HepG2 (cell line): ENCODE measurements around the gene GBA3. TPM values are rescaled to one million over a fixed set of nuclear protein-coding genes. Genes with fewer than 3 reads are reported as not detected.

Experiments used
- ATAC-seq: fragments of 200-7000 bp; cut with Tn5 transposase; 3 replicates; pipeline ENCODE4 v1.9.1; 2020; ENCODE audit warnings: mild to moderate bottlenecking, moderate library complexity
- BruUV-seq: library from RNA; stranded (reverse); fragments of 400-500 nt; replicated peaks from 2 replicates; lab custom pipeline; 2021; lab: Mats Ljungman, UMichigan
- CTCF ChIA-PET: fragments of 300-600 bp; formaldehyde crosslinking; extraction: SDS; loops from one replicate; lab custom pipeline; 2021; ENCODE audit warnings: low total read pairs, inconsistent platforms, low intra/inter-chr PET ratio; lab: Yijun Ruan, JAX
- POLR2A ChIA-PET: fragments of 350-600 bp; sonication (Branson Sonifier 250); formaldehyde crosslinking; loops from one replicate; lab custom pipeline; 2020; ENCODE audit warnings: antibody characterized with exemption, inconsistent platforms; lab: Yijun Ruan, JAX
- DNase-seq: peaks from one replicate; pipeline ENCODE4 v3.0.0-alpha.2; 2015; ENCODE audit warnings: low spot score
- FAIRE-seq: peaks from 3 replicates; lab custom pipeline; 2011; peaks lifted over from hg19 to GRCh38; lab: Jason Lieb, UNC
- H2AFZ ChIP-seq: one replicate; pipeline ENCODE4 v1.6.1; 2011; ENCODE audit warnings: low read length, inconsistent platforms
- H3K27ac ChIP-seq: fragments of 300-600 bp; 3 replicates; pipeline ENCODE4 v1.8.0; 2011; ENCODE audit warnings: mixed run types, mild to moderate bottlenecking, mixed read lengths, low read length, inconsistent platforms; ENCODE audit not compliant: insufficient read depth; ENCODE audit errors: extremely low read length
- H3K27me3 ChIP-seq, 2 experiments: fragments of 200-600 bp in 1 of 2; 2 replicates in 1 of 2; 3 replicates in 1 of 2; pipeline versions ENCODE4 v1.6.0 to v1.8.0; 2011; ENCODE audit warnings: low read length in 2 of 2, mild to moderate bottlenecking in 2 of 2, moderate library complexity in 2 of 2, inconsistent platforms in 1 of 2; ENCODE audit not compliant: insufficient read depth in 2 of 2, control insufficient read depth in 1 of 2
- H3K36me3 ChIP-seq, 2 experiments: fragments of 200-600 bp in 1 of 2; replicated peaks in 1 of 2; 2 replicates in 1 of 2; 3 replicates in 1 of 2; pipeline versions ENCODE4 v1.5.1 to v1.8.0; 2011; ENCODE audit warnings: low read length in 2 of 2, inconsistent platforms in 1 of 2; ENCODE audit not compliant: insufficient read depth in 2 of 2, control insufficient read depth in 1 of 2
- H3K4me1 ChIP-seq: 2 replicates; pipeline ENCODE4 v1.5.1; 2012; ENCODE audit warnings: low read length, inconsistent platforms; ENCODE audit not compliant: insufficient read depth
- H3K4me2 ChIP-seq: 2 replicates; pipeline ENCODE4 v1.6.0; 2011; ENCODE audit warnings: low read depth, low read length, inconsistent platforms
- H3K4me3 ChIP-seq, 3 experiments: fragments of 200-600 bp in 1 of 3; sonication (generic), shearing (Covaris generic) in 1 of 3; replicated peaks in 1 of 3; 2 replicates each; pipeline ENCODE4 v1.5.1; 2011 to 2016; ENCODE audit warnings: low read length in 3 of 3, inconsistent platforms in 2 of 3, low read depth in 2 of 3, mild to moderate bottlenecking in 2 of 3, control low read depth in 1 of 3, mixed read lengths in 1 of 3; ENCODE audit not compliant: insufficient read depth in 1 of 3
- H3K79me2 ChIP-seq: one replicate; pipeline ENCODE4 v1.6.1; 2011; ENCODE audit warnings: low read length, inconsistent platforms; ENCODE audit not compliant: insufficient read depth
- H3K9ac ChIP-seq: 2 replicates; pipeline ENCODE4 v1.6.0; 2011; ENCODE audit warnings: mild to moderate bottlenecking, low read depth, low read length, inconsistent platforms; ENCODE audit not compliant: insufficient read depth
- H3K9me3 ChIP-seq: 2 replicates; pipeline ENCODE4 v1.5.1; 2012; ENCODE audit warnings: mild to moderate bottlenecking, low read length
- H4K20me1 ChIP-seq: 2 replicates; pipeline ENCODE4 v1.6.0; 2011; ENCODE audit warnings: inconsistent platforms, mild to moderate bottlenecking, low read length, moderate library complexity; ENCODE audit not compliant: insufficient read depth
- DDIT3 ChIP-seq: sonication (generic); formaldehyde crosslinking; IDR thresholded peaks from 2 replicates; pipeline ENCODE4 v1.4.0; 2020; ENCODE audit warnings: mild to moderate bottlenecking, missing genetic modification reagents
- FIP1L1 ChIP-seq: fragments of 200-400 bp; formaldehyde crosslinking; IDR thresholded peaks from 2 replicates; pipeline ENCODE4 v1.6.1; 2018; ENCODE audit warnings: low read depth, mild to moderate bottlenecking, low read length, moderate library complexity, borderline replicate concordance; ENCODE audit not compliant: insufficient read depth
- FOXP1 ChIP-seq, 2 experiments: fragments of 450-650 bp in 1 of 2; IDR thresholded peaks; 2 replicates each; pipeline ENCODE4 v1.6.1; 2017 to 2018; ENCODE audit warnings: antibody characterized with exemption in 1 of 2
- GZF1 ChIP-seq: sonication (generic); formaldehyde crosslinking; IDR thresholded peaks from 2 replicates; pipeline ENCODE4 v1.5.1; 2020; ENCODE audit warnings: mild to moderate bottlenecking, missing genetic modification reagents
- NFRKB ChIP-seq: fragments of 450-650 bp; IDR thresholded peaks from 2 replicates; pipeline ENCODE4 v1.6.1; 2017
- REL ChIP-seq: sonication (generic); formaldehyde crosslinking; conservative IDR thresholded peaks from 2 replicates; pipeline ENCODE4 v1.8.0; 2022; ENCODE audit warnings: mild to moderate bottlenecking, missing genetic modification reagents, moderate library complexity
- ZNF607 ChIP-seq: sonication (generic); formaldehyde crosslinking; IDR thresholded peaks from 2 replicates; pipeline ENCODE4 v1.5.1; 2020; ENCODE audit warnings: missing genetic modification reagents, mild to moderate bottlenecking, borderline replicate concordance
- ZSCAN20 ChIP-seq: sonication (generic); formaldehyde crosslinking; IDR thresholded peaks from 2 replicates; pipeline ENCODE4 v1.4.0; 2020; ENCODE audit warnings: missing genetic modification reagents, mild to moderate bottlenecking, borderline replicate concordance
- in situ Hi-C: cut with HindIII; loops from 2 replicates; pipeline ENCODE4 v1.10.0; 2017; ENCODE audit warnings: low pct_unique_long_range_greater_than_20kb; ENCODE audit not compliant: extremely low pct_ligation_motif_present
- intact Hi-C: fragments of 100-400 bp; cut with micrococcal nuclease; formaldehyde crosslinking; loops from one replicate; pipeline ENCODE4 v1.10.0; 2022; ENCODE audit not compliant: unreplicated experiment
- polyA plus RNA-seq, 8 experiments: library from polyadenylated mRNA; depleted of rRNA in 3 of 8; stranded (reverse) in 7 of 8; unstranded in 1 of 8; fragments of >200 nt; fragmentation: Illumina TruSeq in 4 of 8; extraction: Trizol in 4 of 8; gene quantifications; 2 replicates each; pipeline versions ENCODE4 v1.2.1 to v1.2.3, GENCODE V29; 2011 to 2016; ENCODE audit warnings: low read depth in 4 of 8, missing spikeins in 1 of 8, mixed read lengths in 1 of 8; ENCODE audit not compliant: insufficient read depth in 1 of 8
- total RNA-seq, 5 experiments: library from RNA; depleted of rRNA; stranded (reverse); fragments of >200 nt; fragmentation: Illumina TruSeq; extraction: Trizol; gene quantifications; 2 replicates each; pipeline ENCODE4 v1.2.3, GENCODE V29; 2016; ENCODE audit warnings: low read depth in 1 of 5
- TF ChIP-seq, protein P1 (sequence below): sonication (generic); formaldehyde crosslinking; IDR thresholded peaks from 2 replicates; pipeline ENCODE4 v1.9.0; 2022; ENCODE audit warnings: low read depth, missing genetic modification reagents

Gene GBA3
- total and polyA plus RNA-seq, 2 of the 13 experiments (the other 11 are each of a cell fraction or from before 2014, with no cell fraction given) = 0.18 TPM; not detected in 1

DNA sequence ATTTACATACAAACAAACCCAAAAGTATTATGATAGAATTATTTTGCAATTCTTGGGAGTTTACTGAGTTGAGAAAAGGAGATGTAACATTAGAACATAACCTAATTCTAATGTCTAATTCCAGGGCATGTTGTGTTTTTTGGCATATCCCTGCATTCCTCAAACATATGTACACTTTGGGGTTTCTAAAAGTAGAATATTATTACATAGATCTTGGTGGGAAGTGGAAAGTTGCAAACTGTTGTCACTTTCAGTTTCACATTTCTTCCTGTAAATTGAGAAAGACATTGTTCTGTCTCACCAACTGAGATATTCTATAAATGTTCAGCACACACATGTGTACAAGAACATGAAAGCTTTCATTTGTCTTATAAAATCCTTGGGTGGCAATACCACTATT, 24.4 kb upstream of the GBA3 start (continued):
- TF ChIP-seq, protein P1, sequence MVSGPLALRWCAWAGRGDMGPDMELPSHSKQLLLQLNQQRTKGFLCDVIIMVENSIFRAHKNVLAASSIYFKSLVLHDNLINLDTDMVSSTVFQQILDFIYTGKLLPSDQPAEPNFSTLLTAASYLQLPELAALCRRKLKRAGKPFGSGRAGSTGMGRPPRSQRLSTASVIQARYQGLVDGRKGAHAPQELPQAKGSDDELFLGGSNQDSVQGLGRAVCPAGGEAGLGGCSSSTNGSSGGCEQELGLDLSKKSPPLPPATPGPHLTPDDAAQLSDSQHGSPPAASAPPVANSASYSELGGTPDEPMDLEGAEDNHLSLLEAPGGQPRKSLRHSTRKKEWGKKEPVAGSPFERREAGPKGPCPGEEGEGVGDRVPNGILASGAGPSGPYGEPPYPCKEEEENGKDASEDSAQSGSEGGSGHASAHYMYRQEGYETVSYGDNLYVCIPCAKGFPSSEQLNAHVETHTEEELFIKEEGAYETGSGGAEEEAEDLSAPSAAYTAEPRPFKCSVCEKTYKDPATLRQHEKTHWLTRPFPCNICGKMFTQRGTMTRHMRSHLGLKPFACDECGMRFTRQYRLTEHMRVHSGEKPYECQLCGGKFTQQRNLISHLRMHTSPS (CRISPR knock-in tag) = no peak

- in situ Hi-C loops = no loop called here
- TF ChIP-seq REL (CRISPR knock-in tag) = no peak
- TF ChIP-seq ZSCAN20 (CRISPR knock-in tag) = no peak
- TF ChIP-seq GZF1 (CRISPR knock-in tag) = no peak
- no peak for TF ChIP-seq FIP1L1
- TF ChIP-seq FOXP1 (IDR thresholded peaks at IDR 0.05) = no peak
- no peak for TF ChIP-seq FOXP1 (CRISPR knock-in tag; IDR thresholded peaks at IDR 0.05)
- no peak for TF ChIP-seq NFRKB
- no peak for TF ChIP-seq DDIT3 (CRISPR knock-in tag)
- no peak for TF ChIP-seq ZNF607 (CRISPR knock-in tag)
- TF ChIP-seq, all 625 proteins: peak for 0
- no peak overlapping the region for H3K9ac ChIP-seq
- H3K4me2 ChIP-seq = no peak overlapping the region
- no peaks in the 10 kb centered on the region for H3K36me3 ChIP-seq
- H3K4me3 ChIP-seq = no peak overlapping the region
- no peaks in the 10 kb centered on the region for H3K4me1 ChIP-seq
- no peak for FAIRE-seq
- intact Hi-C loops = no loop called here
- no peaks in the 10 kb centered on the region for H4K20me1 ChIP-seq
- no peaks in the 10 kb centered on the region for H3K9me3 ChIP-seq
- ChIA-PET CTCF (no interaction called here), POLR2A (no interaction called here)
- no peak for ATAC-seq
- no peak for DNase-seq
- H3K27ac ChIP-seq = no peak overlapping the region
- no peaks in the 10 kb centered on the region for H3K79me2 ChIP-seq
- no TSS peak for BruUV-seq
- no peaks in the 10 kb centered on the region for H3K27me3 ChIP-seq
- no peak overlapping the region for H2AFZ ChIP-seq
Observed at GRCh38 chr4:22668702-22669101, 24.0 kb upstream of the GBA3 start.
